PC-9 (cell line): ENCODE data around the gene GPX6.

Source experiments
- CTCF ChIP-seq: fragments of 200-600 bp; sonication (generic); conservative IDR thresholded peaks from 2 replicates; pipeline ENCODE4 v1.6.1; 2017; ENCODE audit warnings: mixed run types, antibody characterized with exemption, mild to moderate bottlenecking, moderate library complexity
- EZH2 ChIP-seq: fragments of 200-600 bp; sonication (generic); IDR thresholded peaks from 2 replicates; pipeline ENCODE4 v1.8.0; 2017; ENCODE audit warnings: antibody characterized with exemption, low read depth

DNA sequence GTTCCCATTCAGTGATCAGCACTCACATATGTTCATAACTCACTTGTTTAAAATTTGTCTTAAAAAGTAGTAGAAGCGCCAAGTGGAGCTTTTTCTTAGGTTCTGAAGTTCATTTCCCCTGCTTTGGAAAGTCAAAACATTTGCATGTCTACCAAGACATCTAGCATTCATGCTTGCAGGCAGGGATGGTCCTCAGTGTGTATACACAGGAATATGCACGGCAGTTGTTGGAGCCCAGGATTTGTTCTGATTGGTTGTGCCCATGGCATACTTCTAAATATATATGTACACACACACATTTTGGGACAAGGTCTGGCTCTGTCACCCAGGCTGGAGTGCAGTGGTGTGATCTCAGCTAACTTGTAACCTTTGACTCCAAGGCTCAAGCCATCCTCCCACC lies 2.4 kb upstream of the GPX6 start:
- TF ChIP-seq CTCF (no peak), EZH2 (no peak)
